Measurements from ENCODE around the gene ANOS1.
"Not testable (repeated sequence)": the region's sequence is repeated elsewhere in the genome, so short reads cannot be mapped to it uniquely, and the experiment has no call there.

Gene ANOS1

GRCh38 chrX:8607326-8607725 is 124.6 kb downstream of the ANOS1 start:
- no peak for DNase-seq

GRCh38 chrX:8604131-8604530 is 127.8 kb downstream of the ANOS1 start:
- DNase-seq: no peak

GRCh38 chrX:8591501-8591900 is 140.4 kb downstream of the ANOS1 start:
- DNase-seq: no peak

- DNase-seq: no peak
Observed at GRCh38 chrX:8586953-8587352, 145.0 kb downstream of the ANOS1 start.

GRCh38 chrX:8579602-8580001 is 152.3 kb downstream of the ANOS1 start:
- no peak for DNase-seq

GRCh38 chrX:8576821-8577220 is 155.1 kb downstream of the ANOS1 start:
- no peak for DNase-seq

DNA sequence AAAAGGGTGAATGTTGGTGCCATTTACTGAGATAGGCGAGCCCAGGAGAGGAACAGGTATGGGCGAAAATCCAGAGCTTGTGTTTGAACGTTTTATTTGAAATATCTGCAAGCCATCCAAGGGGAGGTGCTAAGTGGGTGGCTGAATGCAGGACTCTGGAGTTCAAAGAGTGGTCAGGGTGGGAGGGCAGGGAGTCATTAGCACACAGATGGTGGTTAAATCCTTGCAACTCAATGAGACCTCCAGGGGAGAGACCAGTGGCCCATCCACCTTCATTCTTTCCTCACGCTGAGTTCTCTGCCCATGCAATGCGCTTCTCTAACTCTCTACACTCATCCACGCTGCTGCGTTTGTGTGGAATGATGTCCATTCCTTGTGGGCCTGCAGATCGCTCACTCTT is 166.2 kb downstream of the ANOS1 start:
- DNase-seq: no peak

- no peak for DNase-seq
Observed at GRCh38 chrX:8548446-8548845, 183.5 kb downstream of the ANOS1 start.

DNA sequence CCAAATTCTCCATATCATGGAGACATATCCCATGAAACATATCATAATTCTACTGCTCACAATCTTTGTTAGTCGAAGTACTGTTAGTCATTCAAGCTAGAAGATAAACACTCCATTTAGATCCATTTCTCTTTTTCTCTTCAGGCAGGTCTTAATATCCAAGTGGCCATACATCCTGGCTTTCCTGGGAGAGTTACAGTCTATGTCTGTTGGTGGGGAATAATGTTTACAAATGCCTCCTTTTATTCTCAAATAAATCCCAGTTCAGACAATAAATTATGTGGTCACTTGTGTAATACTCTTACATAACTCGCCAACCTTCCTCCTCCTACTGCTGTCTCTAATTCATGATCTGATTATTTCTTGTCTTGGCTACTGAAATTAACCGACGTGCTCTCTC is 185.2 kb downstream of the ANOS1 start:
- DNase-seq: no peak

GRCh38 chrX:8520791-8521190 is 211.1 kb downstream of the ANOS1 start:
- DNase-seq: no peak

GRCh38 chrX:8520178-8520577 is 211.8 kb downstream of the ANOS1 start:
- DNase-seq: no peak

DNA sequence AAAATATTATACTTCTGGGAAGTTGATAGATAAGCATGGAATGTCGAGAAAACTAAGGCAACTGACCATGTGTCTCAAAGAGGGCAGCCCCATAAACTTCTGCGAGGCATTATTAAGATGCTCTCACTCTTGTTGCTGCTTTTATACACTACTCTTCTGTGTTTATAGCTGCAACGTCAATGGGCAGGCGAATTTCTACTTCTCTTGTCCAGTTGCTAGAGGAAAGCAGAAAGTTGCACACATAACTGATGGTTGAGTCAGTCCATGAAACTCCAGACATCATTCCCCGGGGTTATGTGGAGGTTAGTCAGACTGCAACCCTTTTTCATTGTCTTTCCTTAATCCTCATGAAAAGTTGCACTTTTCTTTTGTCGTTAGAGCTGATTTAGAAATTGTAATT is 227.5 kb downstream of the ANOS1 start:
- DNase-seq: no peak

DNA sequence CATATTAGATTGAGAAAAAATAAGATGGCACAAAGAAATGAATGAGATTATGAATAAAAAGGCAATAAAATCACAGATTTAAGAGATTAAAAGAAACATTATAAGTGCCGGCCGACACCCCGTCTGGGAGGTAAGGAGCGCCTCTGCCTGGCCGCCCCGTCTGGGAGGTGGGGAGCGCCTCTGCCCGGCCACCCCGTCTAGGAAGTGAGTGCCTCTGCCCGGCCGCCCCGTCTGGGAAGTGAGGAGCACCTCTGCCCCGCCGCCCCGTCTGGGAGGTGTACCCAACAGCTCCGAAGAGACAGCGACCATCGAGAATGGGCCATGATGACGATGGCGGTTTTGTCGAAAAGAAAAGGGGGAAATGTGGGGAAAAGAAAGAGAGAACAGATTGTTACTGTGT is 229.8 kb downstream of the ANOS1 start:
- DNase-seq: not testable (repeated sequence)

- no peak for DNase-seq
Observed at GRCh38 chrX:8500203-8500602, 231.7 kb downstream of the ANOS1 start.

DNA sequence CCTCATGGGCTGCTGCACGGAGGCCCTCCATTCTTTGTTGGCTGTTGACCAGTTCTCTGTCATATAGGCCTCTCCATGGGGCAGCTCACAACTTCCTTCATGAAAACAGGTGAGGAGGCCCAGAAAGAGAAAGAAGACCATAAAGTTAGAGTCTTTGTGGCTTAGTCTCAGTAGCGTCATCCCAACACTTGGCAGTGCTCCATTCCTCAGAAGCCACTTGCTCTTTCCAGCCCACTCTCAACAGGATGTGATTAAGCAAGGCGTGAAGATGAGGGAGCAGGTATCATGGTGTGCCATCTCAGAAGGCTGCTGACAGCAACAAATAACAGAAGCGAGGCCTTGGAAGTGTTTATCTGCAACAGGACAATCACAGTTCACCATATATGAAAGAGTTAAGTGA is 236.9 kb downstream of the ANOS1 start:
- DNase-seq: not testable (repeated sequence)

- no peak for DNase-seq
Observed at GRCh38 chrX:8484360-8484949, 247.5 kb downstream of the ANOS1 start.

Measured in activated T-cell treated with anti-CD3 and anti-CD28 coated beads for 4 hours (primary cell).